ENCODE data around the gene PLPP3. TPM values are rescaled to one million over a fixed set of nuclear protein-coding genes. Genes with fewer than 3 reads are reported as not detected.

The PLPP3 gene
- total RNA-seq, 1 experiment from 2014 or later: 3.4 TPM

- H3K27ac ChIP-seq (ENCODE audit: low read depth, low read length): no peak overlapping the region
- intact Hi-C loops (cut with micrococcal nuclease): no loop called here
- no peaks in the 10 kb centered on the region for H3K36me3 ChIP-seq (ENCODE audit: control insufficient read depth in 1 of 2, insufficient read depth in 2 of 2, low read length in 2 of 2)
- no peak overlapping the region for H3K4me3 ChIP-seq (replicated peaks in 1 of 2; ENCODE audit: low read depth in 1 of 2, low read length in 2 of 2)
- no TSS peak for BruUV-seq (replicated peaks)
- no peaks in the 10 kb centered on the region for H4K20me1 ChIP-seq (ENCODE audit: insufficient read depth)
- H3K27me3 ChIP-seq (ENCODE audit: insufficient read depth, low read length): no peaks in the 10 kb centered on the region
- CTCF ChIA-PET: no interaction called here
- no peaks in the 10 kb centered on the region for H3K9me2 ChIP-seq (ENCODE audit: insufficient read depth)
- H3K9ac ChIP-seq (ENCODE audit: low read length): no peak overlapping the region
- H3K79me2 ChIP-seq (ENCODE audit: insufficient read depth, low read length): no peaks in the 10 kb centered on the region
- H3K4me2 ChIP-seq (ENCODE audit: low read length): no peak overlapping the region
- peaks cover 0 to 3% of the 10 kb centered on the region in 2 experiments; a peak in 1 of 4 replicates for H3K4me1 ChIP-seq (ENCODE audit: control insufficient read depth in 1 of 2, insufficient read depth in 2 of 2, low read length in 2 of 2)
- H2AFZ ChIP-seq (ENCODE audit: low read depth, low read length, poor library complexity, severe bottlenecking): no peak overlapping the region
- no peak for ATAC-seq
- H3K9me3 ChIP-seq (ENCODE audit: control insufficient read depth in 1 of 2, insufficient read depth in 1 of 2, low read depth in 1 of 2, low read length in 2 of 2): no peaks in the 10 kb centered on the region
- TF ChIP-seq CEBPB (IDR thresholded peaks at IDR 0.05; ENCODE audit: low read depth) (no peak), YY1 (IDR thresholded peaks at IDR 0.05; ENCODE audit: extremely low read depth, insufficient replicate concordance, low read depth, low read length) (no peak), CTCF (IDR thresholded peaks at IDR 0.05 in 2 of 3, conservative IDR thresholded peaks at IDR 0.05 in 1 of 3; ENCODE audit: borderline replicate concordance in 1 of 3, insufficient read depth in 1 of 3, low read depth in 2 of 3, low read length in 2 of 3) (no peak), SRF (IDR thresholded peaks at IDR 0.05; ENCODE audit: low read depth) (no peak), SP1 (IDR thresholded peaks at IDR 0.05; ENCODE audit: low read depth) (no peak), POLR2A (IDR thresholded peaks at IDR 0.05; ENCODE audit: borderline replicate concordance, extremely low read depth, insufficient read depth, insufficient read length) (no peak), EGR1 (IDR thresholded peaks at IDR 0.05; ENCODE audit: low read depth) (no peak), MAX (IDR thresholded peaks at IDR 0.05) (no peak), ZNF274 (IDR thresholded peaks at IDR 0.05; ENCODE audit: low read depth, low read length) (no peak)
- POLR2A ChIA-PET: no interaction called here
- RAD21 ChIA-PET (ENCODE audit: low non-redundant PET in 1 of 2, low total read pairs in 2 of 2, uncharacterized antibody in 2 of 2, unreplicated experiment in 2 of 2): no interaction called here
- DNase-seq (ENCODE audit: low read depth, low spot score): no peak
Observed at GRCh38 chr1:56590520-56591011, 11.2 kb upstream of the PLPP3 start.
